ENCODE results near the gene AADACL2.

DNA sequence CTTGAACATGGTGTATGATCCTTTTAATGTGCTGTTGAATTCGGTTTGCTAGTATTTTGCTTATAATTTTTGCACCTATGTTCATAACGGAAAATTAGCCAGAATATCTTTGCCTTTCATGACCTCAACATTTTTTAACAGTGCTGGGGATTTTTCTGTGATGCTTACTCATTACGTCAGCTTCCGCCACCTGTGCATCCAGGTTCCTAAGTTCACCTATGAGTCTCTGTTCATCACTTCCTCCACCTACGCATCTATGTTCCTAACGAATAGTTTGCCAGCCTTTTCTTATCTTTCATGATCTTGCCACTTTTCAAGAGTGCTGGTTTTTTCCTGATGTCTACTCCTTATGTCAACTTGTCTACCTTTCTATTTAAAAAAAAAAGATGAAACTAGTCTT lies 16.5 kb downstream of the AADACL2 start:
- TF ChIP-seq, protein P1, sequence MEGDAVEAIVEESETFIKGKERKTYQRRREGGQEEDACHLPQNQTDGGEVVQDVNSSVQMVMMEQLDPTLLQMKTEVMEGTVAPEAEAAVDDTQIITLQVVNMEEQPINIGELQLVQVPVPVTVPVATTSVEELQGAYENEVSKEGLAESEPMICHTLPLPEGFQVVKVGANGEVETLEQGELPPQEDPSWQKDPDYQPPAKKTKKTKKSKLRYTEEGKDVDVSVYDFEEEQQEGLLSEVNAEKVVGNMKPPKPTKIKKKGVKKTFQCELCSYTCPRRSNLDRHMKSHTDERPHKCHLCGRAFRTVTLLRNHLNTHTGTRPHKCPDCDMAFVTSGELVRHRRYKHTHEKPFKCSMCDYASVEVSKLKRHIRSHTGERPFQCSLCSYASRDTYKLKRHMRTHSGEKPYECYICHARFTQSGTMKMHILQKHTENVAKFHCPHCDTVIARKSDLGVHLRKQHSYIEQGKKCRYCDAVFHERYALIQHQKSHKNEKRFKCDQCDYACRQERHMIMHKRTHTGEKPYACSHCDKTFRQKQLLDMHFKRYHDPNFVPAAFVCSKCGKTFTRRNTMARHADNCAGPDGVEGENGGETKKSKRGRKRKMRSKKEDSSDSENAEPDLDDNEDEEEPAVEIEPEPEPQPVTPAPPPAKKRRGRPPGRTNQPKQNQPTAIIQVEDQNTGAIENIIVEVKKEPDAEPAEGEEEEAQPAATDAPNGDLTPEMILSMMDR (conservative IDR thresholded peaks at IDR 0.05; ENCODE audit: low read length), result no peak
- no peak for TF ChIP-seq EZH2phosphoT487 (IDR thresholded peaks at IDR 0.05; ENCODE audit: borderline replicate concordance, low read depth, low read length)
